ENCODE measurements around the gene CNPY3.

The CNPY3 gene

DNA sequence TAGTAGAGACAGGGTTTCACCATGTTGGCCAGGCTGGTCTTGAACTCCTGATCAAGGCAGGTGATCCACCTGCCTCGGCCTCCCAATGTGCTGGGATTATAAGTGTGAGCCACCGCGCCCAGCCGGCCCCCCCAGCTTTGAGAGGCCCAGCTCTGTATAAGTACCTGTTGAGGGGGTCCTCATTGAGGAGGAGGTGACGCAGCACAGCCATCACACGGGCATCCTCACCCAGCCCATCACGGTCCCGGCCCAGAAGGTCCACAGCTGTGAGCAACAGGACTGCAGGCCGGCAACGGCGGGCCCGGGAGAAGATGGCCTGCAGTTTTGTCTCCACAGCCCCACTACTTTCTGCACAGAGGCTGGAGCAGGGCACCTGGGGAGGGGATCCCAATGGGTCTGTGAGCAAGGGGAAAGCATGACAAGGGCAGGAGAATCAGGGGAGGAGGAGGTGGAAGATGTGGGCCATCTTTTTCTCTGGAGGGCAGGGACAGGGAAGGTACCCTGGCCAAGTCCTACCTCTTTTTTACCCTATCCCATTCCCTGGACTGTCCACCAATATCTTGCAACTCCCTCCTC, 38.9 kb downstream of the CNPY3 start:
- Histone ChIP-seq H3K27me3 (no peaks in the 10 kb centered on the region), H3K27ac (no peak overlapping the region), H3K4me3 (no peak overlapping the region), H3K9me3 (no peaks in the 10 kb centered on the region), H3K36me3 (peaks cover 42 to 70% (median 70%) of the 10 kb centered on the region in 3 donors), H3K4me1 (no peaks in the 10 kb centered on the region)
- TF ChIP-seq, protein P1, sequence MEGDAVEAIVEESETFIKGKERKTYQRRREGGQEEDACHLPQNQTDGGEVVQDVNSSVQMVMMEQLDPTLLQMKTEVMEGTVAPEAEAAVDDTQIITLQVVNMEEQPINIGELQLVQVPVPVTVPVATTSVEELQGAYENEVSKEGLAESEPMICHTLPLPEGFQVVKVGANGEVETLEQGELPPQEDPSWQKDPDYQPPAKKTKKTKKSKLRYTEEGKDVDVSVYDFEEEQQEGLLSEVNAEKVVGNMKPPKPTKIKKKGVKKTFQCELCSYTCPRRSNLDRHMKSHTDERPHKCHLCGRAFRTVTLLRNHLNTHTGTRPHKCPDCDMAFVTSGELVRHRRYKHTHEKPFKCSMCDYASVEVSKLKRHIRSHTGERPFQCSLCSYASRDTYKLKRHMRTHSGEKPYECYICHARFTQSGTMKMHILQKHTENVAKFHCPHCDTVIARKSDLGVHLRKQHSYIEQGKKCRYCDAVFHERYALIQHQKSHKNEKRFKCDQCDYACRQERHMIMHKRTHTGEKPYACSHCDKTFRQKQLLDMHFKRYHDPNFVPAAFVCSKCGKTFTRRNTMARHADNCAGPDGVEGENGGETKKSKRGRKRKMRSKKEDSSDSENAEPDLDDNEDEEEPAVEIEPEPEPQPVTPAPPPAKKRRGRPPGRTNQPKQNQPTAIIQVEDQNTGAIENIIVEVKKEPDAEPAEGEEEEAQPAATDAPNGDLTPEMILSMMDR (IDR thresholded peaks at IDR 0.05) = no peak
- DNase-seq = no peak
- intact Hi-C loops (cut with DNase I; ENCODE audit: low total_unique reads) = no loop called here

DNA sequence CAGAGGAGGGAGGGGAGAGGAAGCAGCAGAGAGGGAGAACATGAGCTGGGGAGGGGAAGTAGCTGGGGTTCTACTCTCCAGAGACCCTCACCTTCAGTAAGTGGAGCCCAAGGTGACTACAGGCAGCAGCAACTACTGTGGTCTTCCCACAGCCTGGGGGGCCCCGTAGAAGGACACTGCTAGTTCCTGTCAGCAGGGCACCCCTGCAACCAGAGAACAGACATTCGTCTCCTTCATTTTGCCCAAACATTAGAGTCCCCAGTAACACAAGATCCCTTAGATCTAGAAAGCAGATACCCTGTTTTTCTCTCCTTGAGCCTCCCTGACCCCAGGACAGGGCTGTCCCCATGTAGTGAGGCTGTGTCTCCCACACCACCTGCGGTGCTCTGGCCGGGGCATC, 39.5 kb downstream of the CNPY3 start:
- Histone ChIP-seq H3K27me3 (no peaks in the 10 kb centered on the region), H3K36me3 (peaks cover 42 to 68% (median 65%) of the 10 kb centered on the region in 3 donors), H3K4me3 (no peak overlapping the region), H3K4me1 (no peaks in the 10 kb centered on the region), H3K9me3 (no peaks in the 10 kb centered on the region), H3K27ac (no peak overlapping the region)
- intact Hi-C loops (cut with DNase I; ENCODE audit: low total_unique reads) = no loop called here
- TF ChIP-seq, protein P1 (IDR thresholded peaks at IDR 0.05) = no peak
- no peak for DNase-seq

DNA sequence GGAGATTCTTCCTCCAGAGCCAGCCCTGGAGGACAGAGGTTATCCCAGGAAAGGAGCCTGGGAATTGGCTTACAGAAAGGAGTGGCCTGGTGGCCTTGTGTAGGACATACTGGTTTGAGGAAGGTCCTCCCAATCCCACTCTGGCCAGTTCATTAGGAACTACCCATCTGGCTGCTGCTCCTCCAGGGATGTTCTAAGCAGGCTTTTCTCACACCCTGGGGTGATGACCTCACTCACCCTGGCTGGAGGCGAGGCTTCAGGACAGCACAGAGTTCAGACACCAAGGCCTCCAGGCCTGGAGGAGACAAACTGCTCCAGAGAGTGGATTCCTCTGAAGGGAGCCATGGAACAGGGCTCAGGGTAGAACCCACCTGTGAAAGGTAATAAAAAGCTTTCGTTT, 40.2 kb downstream of the CNPY3 start:
- intact Hi-C loops (cut with DNase I; ENCODE audit: low total_unique reads) = no loop called here
- DNase-seq = no peak
- no peaks in the 10 kb centered on the region for H3K4me1 ChIP-seq
- peaks cover 37 to 67% (median 58%) of the 10 kb centered on the region in 3 donors for H3K36me3 ChIP-seq
- TF ChIP-seq, protein P1 (IDR thresholded peaks at IDR 0.05) = no peak
- H3K27me3 ChIP-seq = no peaks in the 10 kb centered on the region
- no peak overlapping the region for H3K4me3 ChIP-seq
- no peak overlapping the region for H3K27ac ChIP-seq
- no peaks in the 10 kb centered on the region for H3K9me3 ChIP-seq

DNA sequence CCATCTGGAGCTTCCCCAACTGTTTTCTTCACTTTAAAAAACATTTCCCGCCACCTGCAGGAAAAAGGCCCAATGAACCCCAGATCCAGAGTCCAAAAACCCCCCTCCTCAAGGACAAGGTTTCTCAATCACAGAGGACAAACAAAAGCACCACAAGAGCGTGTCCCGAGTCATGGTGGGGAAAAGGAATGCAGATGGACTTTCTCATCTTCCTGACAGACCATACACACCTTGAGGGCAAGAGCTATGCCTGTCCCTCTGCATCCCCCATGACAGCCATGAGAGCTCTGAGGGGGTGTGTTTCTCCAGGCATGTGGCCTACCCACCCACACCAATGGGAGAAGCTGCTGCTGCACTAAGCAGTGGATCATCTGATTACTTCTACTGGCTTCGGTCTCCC, 40.7 kb downstream of the CNPY3 start:
- Histone ChIP-seq H3K27ac (no peak overlapping the region), H3K4me3 (no peak overlapping the region)
- intact Hi-C loops (cut with DNase I; ENCODE audit: low total_unique reads) = loop anchor here (10.0 kb wide), 1 partner anchor 65 kb away; no protein-coding TSS in a partner anchor

DNA sequence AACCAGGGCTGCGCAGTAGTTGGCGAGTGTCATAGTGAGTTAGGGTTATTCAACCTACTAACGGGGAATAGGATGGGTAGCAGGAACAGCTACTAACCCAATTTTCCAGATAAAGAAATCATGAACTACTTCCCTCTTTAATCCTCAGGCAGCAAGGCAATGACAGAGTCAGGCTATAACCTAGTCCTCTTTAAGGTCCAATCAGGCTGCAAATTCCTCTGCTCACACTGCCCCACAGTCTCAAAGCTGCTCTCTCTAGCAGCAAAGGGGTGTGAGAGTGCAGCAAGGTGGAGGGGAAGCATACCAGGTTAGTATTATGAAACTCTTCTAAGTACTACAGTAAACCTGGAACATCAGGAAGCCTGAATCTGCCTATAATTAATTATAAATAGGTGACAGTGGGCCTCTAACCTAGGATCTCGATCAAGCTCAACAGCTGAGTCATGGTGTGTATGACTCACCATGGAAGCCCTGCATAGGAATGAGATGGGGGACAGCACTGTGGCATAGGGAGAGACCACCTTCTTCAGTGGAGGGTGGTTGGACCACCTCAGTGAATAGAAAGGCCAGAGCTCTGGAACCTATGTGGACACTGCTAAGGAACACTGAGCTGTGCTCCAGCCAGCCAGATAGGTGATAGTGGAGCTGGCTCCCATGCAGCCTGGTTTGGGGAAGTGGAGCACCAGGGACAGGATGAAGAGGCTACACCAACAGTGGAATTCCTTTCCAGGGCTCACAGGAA, 41.8 kb downstream of the CNPY3 start:
- Histone ChIP-seq H3K27ac (no peak overlapping the region), H3K36me3 (peaks cover 28 to 51% (median 42%) of the 10 kb centered on the region in 3 donors), H3K4me1 (peaks cover 0 to 4% (median 0%) of the 10 kb centered on the region in 4 donors), H3K27me3 (no peaks in the 10 kb centered on the region), H3K9me3 (no peaks in the 10 kb centered on the region), H3K4me3 (no peak overlapping the region)
- no peak for DNase-seq
- intact Hi-C loops (cut with DNase I; ENCODE audit: low total_unique reads) = loop anchor here (10.0 kb wide), 1 partner anchor 66 kb away; no protein-coding TSS in a partner anchor
- TF ChIP-seq, protein P1 (IDR thresholded peaks at IDR 0.05) = no peak

More for the DNA sequence above, 40.7 kb downstream of the CNPY3 start:
- no peaks in the 10 kb centered on the region for H3K4me1 ChIP-seq
- no peaks in the 10 kb centered on the region for H3K27me3 ChIP-seq
- peaks cover 32 to 62% (median 53%) of the 10 kb centered on the region in 3 donors for H3K36me3 ChIP-seq
- DNase-seq = no peak
- no peaks in the 10 kb centered on the region for H3K9me3 ChIP-seq
- TF ChIP-seq, protein P1 (IDR thresholded peaks at IDR 0.05) = no peak
